Activated T-cell treated with anti-CD3 and anti-CD28 coated beads, Interleukin-2, amount 50 U/mL, for 1 hour (primary cell): Measurements from ENCODE around the gene CNGA3.
"Not testable (repeated sequence)": the region's sequence is repeated elsewhere in the genome, so short reads cannot be mapped to it uniquely, and the experiment has no call there.

Experiments
- DNase-seq: peaks from one replicate; pipeline ENCODE4 v3.0.0-alpha.2; 2020

Gene CNGA3

DNA sequence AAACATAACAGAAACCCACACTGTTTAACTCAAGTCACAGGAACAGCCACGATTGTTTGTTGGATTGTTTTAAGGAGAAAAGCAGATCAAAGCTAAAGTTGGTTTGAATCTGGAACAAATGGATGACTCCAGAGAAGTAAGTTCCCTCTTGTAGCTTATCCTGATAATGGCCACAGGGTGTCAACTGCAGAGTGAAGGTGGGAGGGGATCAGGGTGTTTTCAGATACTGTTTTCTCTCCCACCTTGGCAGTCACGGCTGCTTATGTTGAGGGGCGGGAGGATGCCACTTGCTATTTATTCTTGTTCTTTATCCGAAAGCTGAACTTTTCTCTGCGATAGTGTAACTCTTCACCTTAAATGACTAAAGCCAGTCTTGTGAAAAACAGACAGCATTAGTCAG, 61.9 kb downstream of the CNGA3 start:
- DNase-seq = no peak

DNA sequence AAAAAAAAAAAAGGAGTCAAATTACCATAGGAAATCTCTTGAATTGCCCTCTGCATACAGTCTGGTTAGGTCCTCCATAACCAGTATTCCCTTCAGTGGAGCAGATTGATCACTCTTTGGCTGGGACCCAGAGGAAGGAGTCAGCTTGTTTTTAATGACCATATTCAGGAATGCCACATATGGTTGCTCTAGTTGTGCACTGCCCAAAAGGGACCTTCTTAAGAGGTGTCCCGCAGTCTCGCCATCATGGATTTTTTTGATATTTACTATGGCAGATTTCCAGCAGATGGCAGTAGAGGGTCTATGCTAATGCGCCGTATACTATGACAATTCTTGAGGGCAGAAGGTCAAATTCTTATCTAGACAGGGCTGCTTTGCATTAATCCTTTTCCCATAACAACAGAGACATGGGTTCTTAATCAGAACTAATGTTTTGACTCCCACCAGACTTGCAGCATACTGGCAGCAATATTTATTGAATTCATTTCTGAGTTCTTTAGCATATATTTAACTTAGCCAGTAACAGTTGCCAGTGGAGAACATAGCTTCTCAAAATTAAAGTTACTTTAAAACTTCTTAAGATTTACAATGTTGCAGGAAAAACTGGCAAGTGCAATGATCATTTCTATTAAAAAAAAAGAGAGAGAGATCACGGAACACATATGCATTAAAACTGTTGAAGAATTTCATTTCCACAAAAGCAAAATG, 66.6 kb downstream of the CNGA3 start:
- DNase-seq = peak; percentile 44

DNA sequence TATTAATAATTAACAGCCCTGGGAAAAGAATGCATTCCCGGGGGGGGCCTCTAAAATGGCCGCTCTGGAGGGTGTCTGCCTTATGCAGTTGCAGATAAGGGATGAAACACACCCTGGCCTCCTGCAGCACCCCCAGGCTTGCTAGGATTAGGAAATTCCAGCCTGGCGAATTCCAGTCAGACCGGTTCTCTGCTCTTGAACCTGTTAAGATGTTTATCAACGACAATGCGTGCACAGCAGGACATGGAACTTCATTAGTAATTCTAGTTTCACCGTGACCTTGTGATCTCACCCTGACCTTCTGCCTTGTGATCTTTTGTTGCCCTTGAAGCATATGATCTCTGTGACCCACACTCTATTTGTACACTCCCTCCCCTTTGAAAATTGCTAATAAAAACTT, 68.0 kb downstream of the CNGA3 start:
- not testable (repeated sequence) for DNase-seq

DNA sequence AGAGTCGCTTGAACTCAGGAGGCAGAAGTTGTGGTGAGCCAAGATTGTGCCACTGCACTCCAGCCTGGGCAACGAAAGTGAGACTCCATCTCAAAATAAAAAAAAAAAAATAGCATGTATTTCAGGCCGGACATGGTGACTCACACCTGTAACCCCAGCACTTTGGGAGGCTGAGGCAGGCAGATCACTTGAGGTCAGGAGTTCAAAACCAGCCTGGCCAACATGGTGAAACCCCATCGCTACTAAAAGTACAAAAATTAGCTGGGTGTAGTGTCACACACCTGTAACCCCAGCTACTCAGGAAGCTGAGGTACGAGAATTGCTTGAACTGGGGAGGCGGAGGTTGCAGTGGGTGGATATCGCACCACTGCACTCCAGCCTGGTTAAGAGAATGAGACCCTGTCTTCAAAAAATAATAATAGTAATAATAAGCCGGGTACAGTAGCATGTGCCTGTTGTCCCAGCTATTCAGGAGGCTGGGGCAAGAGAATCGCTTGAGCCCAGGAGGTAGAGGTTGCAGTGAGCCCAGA, 69.5 kb downstream of the CNGA3 start:
- DNase-seq = not testable (repeated sequence)

DNA sequence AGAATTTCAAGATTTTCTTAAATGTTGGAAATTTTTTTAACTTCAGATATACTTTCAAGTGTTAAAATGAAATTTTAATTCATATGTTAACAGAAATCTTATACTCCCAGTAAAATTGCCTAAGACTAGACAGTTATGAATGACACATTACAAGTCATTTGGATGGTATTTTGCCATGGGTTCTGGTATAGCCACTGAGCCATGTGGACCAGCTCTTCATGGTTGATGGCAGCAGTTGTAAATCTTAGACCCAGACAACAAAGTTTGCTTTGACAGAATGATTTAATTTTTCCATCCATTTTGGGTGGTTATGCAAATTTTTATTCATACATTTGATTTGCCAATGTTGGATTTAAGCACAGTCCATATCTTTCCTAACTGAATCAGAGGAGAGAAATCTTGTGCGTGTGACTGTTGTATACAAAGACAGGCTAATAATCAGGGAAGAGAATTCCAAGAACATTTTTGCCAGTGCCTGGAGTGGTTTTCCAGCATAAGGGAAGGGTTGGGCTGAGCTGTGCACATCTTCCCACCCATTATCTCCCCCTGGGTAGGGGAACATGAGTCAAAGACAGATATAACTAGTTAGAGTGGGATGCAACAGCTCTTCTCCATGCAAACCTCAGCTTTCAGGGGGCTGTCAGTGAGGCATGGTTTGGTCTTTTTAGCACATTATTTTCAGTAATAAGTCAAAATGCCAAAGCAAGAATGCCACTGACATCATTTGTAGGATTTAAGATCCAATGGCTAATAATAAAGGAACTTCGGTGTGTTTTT, 70.3 kb downstream of the CNGA3 start:
- no peak for DNase-seq

DNA sequence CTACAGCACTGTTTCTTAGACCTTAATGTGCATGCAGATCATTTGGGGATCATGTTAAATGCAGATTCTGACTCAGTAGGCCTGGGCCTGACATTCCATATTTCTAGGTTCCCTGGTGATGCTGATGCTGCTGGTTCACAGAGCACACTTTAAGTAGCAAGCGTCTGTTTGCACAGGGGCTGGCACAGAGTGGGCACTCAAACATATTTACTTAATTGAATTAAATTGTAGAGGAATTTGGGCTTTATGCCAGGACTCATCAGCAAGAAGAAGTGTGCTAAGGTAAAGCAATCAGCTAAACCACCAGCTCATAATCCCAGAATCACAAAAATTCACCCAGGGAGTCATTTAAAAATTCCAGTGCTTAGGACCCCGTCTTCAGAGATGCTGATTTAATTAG, 73.3 kb downstream of the CNGA3 start:
- DNase-seq = no peak

DNA sequence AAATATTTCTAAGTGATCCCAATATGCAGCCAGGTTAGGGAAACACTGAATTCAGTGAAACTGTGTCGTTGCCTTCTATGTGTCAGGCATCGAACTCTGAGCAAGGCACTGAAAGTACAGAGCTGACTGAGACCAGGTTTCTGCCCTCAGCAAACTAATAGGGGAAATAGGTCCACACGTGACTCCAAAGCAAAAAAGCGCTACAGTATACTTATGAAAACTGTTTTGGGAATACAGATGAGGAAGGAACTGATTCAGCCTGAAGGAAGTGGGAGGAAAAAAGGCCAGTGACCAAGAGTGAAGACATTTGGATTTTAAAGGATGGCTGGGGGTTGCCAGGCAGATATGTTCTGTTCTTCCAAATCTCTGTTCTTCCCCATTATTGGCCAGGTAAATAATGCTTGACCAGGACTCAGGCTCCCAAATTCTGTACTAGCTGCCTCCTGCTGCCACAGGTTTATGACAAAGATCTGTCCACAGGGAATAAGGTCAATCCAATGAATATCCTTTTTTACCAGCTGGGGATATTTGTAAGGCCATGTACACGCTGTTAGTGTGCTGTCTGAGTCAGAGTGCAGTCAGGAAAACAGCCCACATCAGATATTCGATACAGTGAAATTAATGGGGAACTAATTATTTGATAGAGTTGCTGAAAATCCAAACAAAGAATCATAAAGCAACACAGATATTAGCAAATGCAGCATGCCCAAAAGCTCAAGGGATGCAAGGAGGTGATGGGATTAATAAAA, 73.9 kb downstream of the CNGA3 start:
- DNase-seq = no peak

DNA sequence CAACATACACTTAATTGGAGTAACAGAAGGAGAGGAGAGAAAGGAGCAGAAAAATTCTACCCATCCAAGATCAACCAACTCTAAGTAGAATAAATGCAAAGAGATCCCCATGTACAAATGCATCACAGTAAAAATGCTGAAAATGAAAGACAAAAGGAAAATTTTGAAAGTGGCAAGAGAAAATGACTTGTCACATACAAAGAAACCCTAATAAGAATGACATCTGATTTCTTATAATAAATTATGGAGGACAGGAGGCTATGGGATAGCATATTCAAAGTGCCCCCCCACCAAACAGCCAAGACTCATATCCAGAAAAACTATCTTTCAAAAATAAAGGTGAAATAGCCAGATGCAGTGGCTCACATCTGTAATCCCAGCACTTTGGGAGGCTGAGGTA, 76.2 kb downstream of the CNGA3 start:
- DNase-seq = no peak

DNA sequence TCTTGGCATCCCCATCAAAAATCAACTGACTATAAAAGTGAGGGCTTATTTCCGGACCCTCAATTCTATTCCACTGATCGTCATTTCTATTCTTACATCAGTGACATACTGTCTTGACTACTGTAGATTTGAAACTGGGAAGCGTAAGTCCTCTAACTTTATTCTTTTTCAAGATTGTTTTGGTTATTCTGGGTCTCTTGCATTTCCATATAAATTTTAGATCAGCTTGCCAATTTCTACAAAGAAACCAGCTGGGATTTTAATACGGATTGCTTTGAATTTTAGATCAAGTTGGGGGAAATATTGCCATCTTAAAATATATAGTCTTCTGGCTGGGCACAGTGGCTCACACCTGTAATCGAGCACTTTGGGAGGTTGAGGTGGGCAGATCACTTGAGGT, 80.5 kb downstream of the CNGA3 start:
- DNase-seq = no peak

DNA sequence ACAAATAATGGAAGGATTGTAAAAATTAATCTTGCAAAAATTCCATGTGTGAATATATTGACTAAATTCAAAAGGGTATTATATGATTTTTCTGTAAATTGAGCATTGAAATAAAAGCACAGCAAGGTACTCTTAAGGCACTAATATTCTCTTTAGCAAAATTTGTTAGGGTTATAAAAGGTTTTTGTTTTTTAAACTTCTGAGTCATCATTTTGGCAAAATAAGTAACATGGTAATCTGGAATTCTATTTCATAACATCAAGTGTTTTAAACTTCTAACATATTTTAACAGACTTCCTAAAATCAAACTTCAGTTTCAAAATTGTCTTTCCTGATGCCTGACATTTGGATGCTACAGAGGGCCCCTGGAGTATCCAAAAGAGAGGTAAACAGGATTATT, 85.9 kb downstream of the CNGA3 start:
- no peak for DNase-seq

DNA sequence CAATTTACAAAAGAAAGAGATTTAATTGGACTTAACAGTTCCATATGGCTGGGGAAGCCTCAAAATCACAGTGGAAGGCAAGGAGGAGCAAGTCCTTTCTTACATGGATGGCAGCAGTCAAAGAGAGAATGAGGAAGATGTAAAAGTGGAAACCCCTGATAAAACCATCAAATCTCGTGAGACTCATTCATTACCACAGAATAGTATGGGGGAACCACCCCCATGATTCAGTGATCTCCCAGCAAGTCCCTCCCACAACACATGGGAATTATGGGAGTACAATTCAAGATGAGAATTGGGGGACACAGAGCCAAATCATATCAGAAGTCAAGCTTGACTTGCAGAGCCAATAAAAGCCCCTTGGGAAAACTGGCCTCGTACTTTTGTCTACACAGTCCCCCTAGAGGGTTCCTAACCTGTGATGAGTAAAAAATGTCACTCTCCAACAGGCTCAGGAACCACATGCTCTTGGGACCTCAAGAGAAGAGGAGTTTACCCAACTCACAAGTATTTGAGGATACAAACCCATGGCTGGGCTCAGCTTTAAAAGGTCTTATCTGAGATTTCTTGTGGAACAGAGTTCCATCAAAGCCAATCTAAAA, 87.2 kb downstream of the CNGA3 start:
- DNase-seq = no peak

DNA sequence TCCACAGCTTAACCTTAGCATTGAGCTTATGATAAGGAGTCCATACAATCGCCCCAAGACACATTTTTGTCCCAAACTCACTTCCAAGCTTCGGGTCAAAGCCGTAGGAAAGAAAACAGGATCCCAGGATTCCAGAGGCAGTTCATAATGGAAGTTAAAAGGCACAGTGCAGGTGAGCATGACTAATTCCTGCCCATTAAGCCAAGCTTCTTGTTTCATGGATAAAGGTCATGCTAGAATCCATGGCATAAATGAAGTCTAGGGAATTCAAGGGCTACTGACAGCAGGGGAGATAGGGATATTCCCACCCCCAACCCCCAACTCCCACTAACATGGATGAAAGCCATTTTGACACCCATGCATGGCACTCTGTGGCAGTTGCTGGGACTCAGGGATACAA, 88.2 kb downstream of the CNGA3 start:
- DNase-seq = no peak

DNA sequence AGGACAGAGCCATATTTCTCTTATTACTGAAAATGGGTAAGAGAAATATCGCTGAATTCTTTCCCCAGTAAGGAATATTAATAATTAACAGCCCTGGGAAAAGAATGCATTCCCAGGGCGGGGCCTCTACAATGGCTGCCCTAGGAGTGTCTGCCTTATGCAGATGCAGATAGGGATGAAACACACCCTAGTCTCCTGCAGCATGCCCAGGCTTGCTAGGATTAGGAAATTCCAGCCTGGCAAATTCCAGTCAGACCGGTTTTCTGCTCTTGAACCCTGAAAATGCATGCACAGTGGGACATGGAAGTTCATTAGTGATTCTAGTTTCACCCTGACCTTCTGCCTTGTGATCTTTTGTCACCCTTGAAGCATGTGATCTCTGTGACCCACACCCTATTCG, 89.4 kb downstream of the CNGA3 start:
- not testable (repeated sequence) for DNase-seq

DNA sequence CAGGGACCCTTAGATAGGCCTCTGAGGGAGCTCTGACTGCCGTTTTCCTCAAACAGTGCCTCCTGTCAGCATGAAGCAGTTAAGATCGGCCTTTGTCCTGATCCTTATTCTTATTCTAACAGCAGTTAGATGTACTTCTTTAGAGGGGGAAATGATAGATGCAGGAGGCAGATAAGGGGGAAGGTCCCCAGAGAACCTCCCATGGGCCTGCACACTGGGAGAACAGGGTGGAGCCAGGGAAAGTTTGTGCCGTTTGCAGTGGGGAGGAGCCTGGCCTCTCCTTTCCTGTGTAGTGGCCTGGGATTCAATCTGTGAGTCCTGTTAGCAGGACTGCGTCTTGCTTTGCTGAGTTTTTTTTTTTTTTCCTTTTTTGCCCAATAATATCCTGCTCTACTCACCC, 90.5 kb downstream of the CNGA3 start:
- DNase-seq = no peak

DNA sequence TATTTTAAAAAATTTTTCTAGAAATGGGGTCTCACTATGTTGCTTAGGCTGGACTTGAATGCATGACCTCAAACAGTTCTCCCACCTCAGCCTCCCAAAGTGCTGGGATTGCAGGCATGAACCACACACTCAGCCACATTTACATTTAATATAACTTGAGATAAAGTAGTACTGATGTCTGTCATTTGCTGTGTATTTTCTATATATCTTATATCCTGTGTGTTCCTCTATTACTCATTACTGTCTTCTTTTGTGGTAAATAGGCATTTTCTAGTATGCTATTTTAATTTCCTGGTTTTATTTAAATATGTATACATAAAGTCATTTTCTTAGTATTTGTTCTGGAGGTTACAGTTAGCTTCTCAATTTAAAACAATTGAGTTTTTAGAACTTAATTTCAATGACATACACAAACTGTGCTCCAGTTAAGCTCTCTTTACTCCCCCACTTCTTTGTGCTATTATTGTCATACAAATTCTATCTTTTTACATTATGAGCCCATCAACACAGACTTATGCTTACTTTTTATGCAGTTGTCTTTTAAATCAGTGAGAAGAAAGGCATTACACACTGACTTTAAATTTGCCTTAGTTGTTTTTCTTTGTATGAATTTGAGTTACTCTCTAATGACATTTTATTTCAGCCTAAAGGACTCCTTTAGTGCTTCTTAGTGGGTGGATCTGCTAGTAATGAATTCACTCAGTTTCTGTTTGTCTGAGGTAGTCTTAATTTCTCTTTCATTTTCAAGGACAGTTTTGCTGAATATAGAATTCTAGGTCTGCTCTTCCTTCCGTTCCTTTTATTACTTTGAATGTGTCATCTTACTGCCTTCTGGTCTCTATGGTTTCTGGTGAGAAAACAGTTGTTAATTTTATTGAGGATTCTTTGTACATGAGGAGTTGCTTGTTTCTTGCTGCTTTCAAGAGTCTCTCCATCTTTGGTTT, 92.2 kb downstream of the CNGA3 start:
- DNase-seq = no peak

DNA sequence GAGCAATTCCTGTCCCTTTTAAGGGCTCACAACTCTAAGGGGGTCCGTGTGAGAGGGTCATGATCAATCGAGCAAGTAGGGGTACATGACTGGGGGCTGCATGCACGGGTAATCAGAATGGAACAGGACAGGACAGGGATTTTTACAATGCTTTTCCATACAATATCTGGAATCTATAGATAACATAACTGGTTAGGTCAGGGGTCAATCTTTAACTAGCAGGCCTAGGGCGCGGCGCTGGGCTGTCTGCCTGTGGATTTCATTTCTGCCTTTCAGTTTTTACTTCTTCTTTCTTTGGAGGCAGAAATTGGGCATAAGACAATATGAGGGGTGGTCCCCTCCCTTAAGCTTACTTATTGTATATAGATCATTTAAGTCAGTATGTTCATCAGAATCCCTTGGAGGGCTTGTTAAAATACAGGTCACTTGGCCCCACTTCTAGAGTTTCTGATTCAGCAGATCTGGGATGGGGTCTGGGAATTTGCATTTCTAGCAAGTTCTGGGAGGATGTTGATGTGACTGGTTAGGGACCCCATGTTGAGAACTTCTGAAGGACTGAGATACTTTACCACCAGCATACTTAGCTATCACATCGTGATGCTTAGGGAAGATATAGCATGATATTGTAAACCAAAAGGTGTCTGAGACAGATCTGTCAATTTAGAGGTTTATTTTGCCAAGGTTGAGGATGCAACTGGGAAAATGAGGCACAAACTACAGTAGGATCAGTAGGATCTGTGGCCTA, 95.6 kb downstream of the CNGA3 start:
- no peak for DNase-seq

DNA sequence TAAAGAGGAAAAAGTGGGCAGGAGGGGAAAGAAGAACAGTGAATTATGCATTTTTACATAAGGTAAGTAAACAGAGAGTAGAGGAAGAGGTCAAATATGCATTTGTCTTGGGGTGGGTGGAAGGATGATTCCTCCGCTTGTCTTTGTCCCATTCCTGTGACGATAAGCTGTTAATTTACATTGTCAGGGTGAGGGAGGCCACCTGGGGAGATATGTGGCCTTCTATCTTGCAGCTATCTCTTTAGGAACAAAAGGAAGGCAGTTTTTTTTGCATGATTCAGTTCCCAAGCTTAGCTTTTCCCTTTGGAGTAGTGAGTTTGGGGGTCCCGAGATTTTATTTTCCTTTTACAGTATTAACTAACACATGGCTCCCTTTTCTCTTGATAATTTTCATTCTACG, 96.2 kb downstream of the CNGA3 start:
- no peak for DNase-seq

DNA sequence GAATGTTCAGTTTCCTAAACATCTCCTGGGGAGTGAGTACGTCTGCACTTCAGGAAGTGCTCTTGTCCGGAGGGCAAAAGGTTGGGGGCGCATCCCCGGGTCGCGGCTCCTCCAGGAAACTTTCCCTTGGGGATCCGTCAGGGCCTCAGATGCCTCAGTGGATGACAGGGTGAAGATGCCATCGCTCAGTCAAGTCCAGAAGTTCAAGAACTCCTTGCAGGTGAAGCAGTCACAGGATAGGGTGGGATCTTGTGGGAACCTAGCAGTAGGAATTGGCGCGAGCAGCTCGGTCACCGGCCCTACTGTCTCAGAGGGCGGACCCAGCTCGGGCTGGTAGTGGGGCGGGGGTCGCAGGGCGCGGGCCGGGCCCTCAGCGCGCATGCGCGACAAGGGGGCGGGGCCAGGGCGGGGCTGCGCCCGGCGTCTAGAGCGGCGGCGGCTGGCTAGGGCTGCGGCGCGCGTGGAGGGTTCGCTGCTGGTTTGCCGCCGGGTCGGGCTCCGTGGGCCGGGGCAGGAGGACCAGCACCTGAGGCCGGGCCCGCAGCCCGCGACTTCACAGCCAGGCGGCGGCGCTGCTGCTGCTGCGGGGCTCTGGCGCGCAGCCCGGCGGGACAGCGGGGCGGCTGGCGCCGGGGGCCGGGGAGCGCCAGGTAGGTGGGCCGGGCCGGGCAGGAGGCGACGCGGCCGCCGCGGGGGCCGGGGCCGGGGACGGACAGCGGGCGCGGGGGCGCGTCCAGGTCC, 98.3 kb downstream of the CNGA3 start, which contains the start of gene INPP4A:
INPP4A (plus strand) TSS at position 423 of the 741 bp plus-strand sequence. CDS start 75,191 bp downstream, outside the sequence.
- DNase-seq = peak; percentile 87

DNA sequence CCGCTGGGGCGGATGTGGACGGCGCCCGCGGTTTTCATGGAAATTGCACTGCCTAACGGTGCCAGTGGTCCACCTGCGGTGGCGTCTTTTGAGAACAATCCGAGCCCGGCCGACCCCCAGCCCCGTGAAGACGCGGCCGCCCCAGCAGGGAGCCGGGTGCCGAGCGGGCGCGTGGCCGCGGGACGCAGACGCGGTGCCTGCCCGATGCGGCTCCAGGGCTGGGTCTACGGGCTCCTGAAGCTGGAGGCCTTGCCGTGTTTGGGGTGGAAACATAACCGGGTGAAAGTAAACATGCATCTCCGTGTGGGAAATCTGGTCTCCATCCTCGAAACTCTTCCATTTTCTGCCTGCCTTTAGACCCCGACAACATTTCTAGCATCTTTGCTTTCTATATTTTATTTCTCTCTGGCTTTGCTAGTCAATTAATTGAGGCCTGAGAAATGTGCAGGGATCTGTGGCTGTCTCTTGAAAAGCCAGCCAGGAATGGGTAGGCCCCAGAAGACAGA, 99.0 kb downstream of the CNGA3 start:
- no peak for DNase-seq
